GM13977 (cell line): ENCODE measurements around the gene LMO2.

Source experiments
- DNase-seq: peaks from one replicate; pipeline ENCODE4 v3.0.0; 2012; ENCODE audit warnings: low spot score
- CTCF ChIP-seq: IDR thresholded peaks from 2 replicates; pipeline ENCODE4 v1.5.1; 2012; ENCODE audit warnings: mild to moderate bottlenecking, control low read depth; ENCODE audit not compliant: insufficient read depth; ENCODE audit errors: extremely low read depth, missing control alignments
- in situ Hi-C: fragments of 300-500 bp; cut with MboI; formaldehyde crosslinking; loops from one replicate; pipeline ENCODE4 v1.12.0; 2022; ENCODE audit warnings: low sequenced_read_pairs, low pct_unique_long_range_greater_than_20kb, mixed read lengths, inconsistent platforms; ENCODE audit not compliant: unreplicated experiment

LMO2 gene

GRCh38 chr11:33891714-33892327, at the start of gene LMO2:
Gene LMO2, minus strand, starts transcription at chr11:33892076. Its CDS starts 22,360 bp downstream, at chr11:33869716.
- DNase-seq = no peak
- in situ Hi-C loops = no loop called here
- no peak for TF ChIP-seq CTCF

- in situ Hi-C loops = no loop called here
- no peak for DNase-seq
Measured at GRCh38 chr11:33940538-33940815, 48.6 kb upstream of the LMO2 start.

GRCh38 chr11:33936725-33937604, 45.1 kb upstream of the LMO2 start:
- in situ Hi-C loops = no loop called here
- DNase-seq = no peak

More at GRCh38 chr11:33940538-33940815, 48.6 kb upstream of the LMO2 start:
- no peak for TF ChIP-seq CTCF

GRCh38 chr11:33935461-33936456, 43.9 kb upstream of the LMO2 start:
- no peak for DNase-seq
- TF ChIP-seq CTCF = no peak
- in situ Hi-C loops = no loop called here

More at GRCh38 chr11:33936725-33937604, 45.1 kb upstream of the LMO2 start:
- no peak for TF ChIP-seq CTCF

- DNase-seq = no peak
- no peak for TF ChIP-seq CTCF
- in situ Hi-C loops = no loop called here
Measured at GRCh38 chr11:33935005-33935404, 43.1 kb upstream of the LMO2 start.

- TF ChIP-seq CTCF = no peak
- no peak for DNase-seq
- in situ Hi-C loops = no loop called here
Measured at GRCh38 chr11:33934450-33934849, 42.6 kb upstream of the LMO2 start.
